ENCODE data around the gene HNRNPM. TPM values are rescaled to one million over a fixed set of nuclear protein-coding genes. Genes with fewer than 3 reads are reported as not detected.
"Not testable (repeated sequence)": the region's sequence is repeated elsewhere in the genome, so short reads cannot be mapped to it uniquely, and the experiment has no call there.

HNRNPM gene
- total and polyA plus RNA-seq, 11 donors, result 43.4 to 183 (median 95.3) TPM

- WGBS, 4 donors, result 96 to 98% (median 97%) methylated on average over 12 of the region's 12 CpGs
- DNase-seq (peak in 1 of 5 donors; percentile 11), ATAC-seq (no peak)
- H3K36me3 ChIP-seq, result peaks cover 0 to 47% (median 26%) of the 10 kb centered on the region in 9 donors
- no peak overlapping the region for H3K4me3 ChIP-seq
- H3K9me3 ChIP-seq, result no peaks in the 10 kb centered on the region
- no peaks in the 10 kb centered on the region for H3K27me3 ChIP-seq
- peaks cover 0 to 21% (median 6%) of the 10 kb centered on the region in 12 donors for H3K4me1 ChIP-seq
- H3K27ac ChIP-seq, result no peak overlapping the region
- TF ChIP-seq CTCF (IDR thresholded peaks at IDR 0.05) (no peak), POLR2A (IDR thresholded peaks at IDR 0.05) (no peak)
- intact Hi-C loops (cut with DNase I), result no loop called here
These were observed 6.5 kb upstream of the HNRNPM start for GRCh38 chr19:8438236-8438635.

GRCh38 chr19:8441725-8442544, 2.8 kb upstream of the HNRNPM start:
- H3K36me3 ChIP-seq, result peaks cover 0 to 42% (median 25%) of the 10 kb centered on the region in 9 donors
- ATAC-seq (no peak), DNase-seq (peak in 1 of 5 donors; percentile 3)
- H3K27me3 ChIP-seq, result no peaks in the 10 kb centered on the region
- intact Hi-C loops (cut with DNase I), result loop anchor here in 1 of 10 donors (10.0 kb wide), 1 partner anchor 63 kb away; the partner anchor contains the start of gene PRAM1
- peaks cover 5 to 26% (median 15%) of the 10 kb centered on the region in 12 donors for H3K4me1 ChIP-seq
- no peak overlapping the region for H3K27ac ChIP-seq
- no peaks in the 10 kb centered on the region for H3K9me3 ChIP-seq
- WGBS, 4 donors, result 87 to 92% (median 90%) methylated on average over 5 to 6 of the region's 6 CpGs
- TF ChIP-seq CTCF (IDR thresholded peaks at IDR 0.05) (no peak), POLR2A (IDR thresholded peaks at IDR 0.05) (no peak)
- no peak overlapping the region for H3K4me3 ChIP-seq

DNA sequence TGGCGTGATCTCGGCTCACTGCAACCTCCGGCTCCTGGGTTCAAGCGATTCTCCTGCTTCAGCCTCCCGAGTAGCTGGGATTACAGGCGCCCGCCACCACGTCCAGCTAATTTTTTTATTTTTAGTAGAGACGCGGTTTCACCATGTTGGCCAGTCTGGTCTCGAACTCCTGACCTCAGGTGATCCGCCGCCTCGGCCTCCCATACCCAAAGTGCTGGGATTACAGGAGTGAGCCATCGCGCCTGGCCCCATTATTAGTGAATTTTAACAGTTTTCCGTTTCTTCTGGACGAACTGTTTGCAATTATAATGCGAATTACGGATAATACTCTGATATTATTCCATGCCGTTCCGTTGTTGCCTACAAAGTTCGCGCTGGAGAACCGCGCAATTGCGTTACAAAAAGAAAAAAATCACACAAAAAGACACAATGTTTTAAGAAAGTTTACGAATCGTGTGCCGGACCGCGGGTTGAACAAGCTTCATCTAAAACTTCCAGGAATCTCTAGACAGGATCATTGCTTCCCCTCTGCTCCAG, 567 bp upstream of the HNRNPM start:
- H3K9me3 ChIP-seq, H3K27me3 ChIP-seq, ATAC-seq, DNase-seq: not testable (repeated sequence)
- H3K4me3 ChIP-seq, result peak overlapping the region; percentile 71 to 100 (median 97)
- intact Hi-C loops (cut with DNase I), result loop anchor here in 3 of 10 donors (2.0 to 10.0 kb wide), 3 partner anchors 29 to 61 kb away; partner anchors contain the start of genes MARCHF2 (in 1 of the 3) and PRAM1 (in 1 of the 3)
- peaks cover 0 to 26% (median 15%) of the 10 kb centered on the region in 9 donors for H3K36me3 ChIP-seq
- H3K4me1 ChIP-seq, result peaks cover 14 to 44% (median 37%) of the 10 kb centered on the region in 12 donors
- 29 to 36% (median 32%) methylated on average over 32 of the region's 32 CpGs for WGBS, 4 donors
- H3K27ac ChIP-seq, result peak overlapping the region; percentile 62 to 99 (median 96)

- intact Hi-C loops (cut with DNase I), result loop anchor here in 7 of 10 donors (2.0 to 10.0 kb wide), 6 partner anchors 31 to 93 kb away; partner anchors contain the start of genes MARCHF2 (in 6 of the 7), PRAM1 (in 1 of the 7) and ZNF414 (in 1 of the 7)
- ATAC-seq, result peak in 3 of 4 donors; percentile 47 to 67 (median 65)
- TF ChIP-seq POLR2A (IDR thresholded peaks at IDR 0.05), result no peak
- TF ChIP-seq CTCF (IDR thresholded peaks at IDR 0.05), result no peak
- peak; percentile 59 to 78 (median 67) for DNase-seq
- WGBS, 4 donors, result 0% methylated on average over 19 to 45 of the region's 45 CpGs
- Histone ChIP-seq H3K27ac (peak overlapping the region; percentile 82 to 99 (median 96)), H3K27me3 (no peaks in the 10 kb centered on the region), H3K4me3 (peak overlapping the region; percentile 71 to 100 (median 97)), H3K36me3 (peaks cover 0 to 19% (median 12%) of the 10 kb centered on the region in 9 donors), H3K9me3 (no peaks in the 10 kb centered on the region), H3K4me1 (peaks cover 14 to 54% (median 46%) of the 10 kb centered on the region in 12 donors)
These were observed 770 bp downstream of the HNRNPM start for GRCh38 chr19:8445488-8446001.
